NCI-H82 treated with DMSO at 0.1 percent for 48 hours (cell line): Measurements from ENCODE around the gene ITGAD.
"Not testable (repeated sequence)": the region's sequence is repeated elsewhere in the genome, so short reads cannot be mapped to it uniquely, and the experiment has no call there.

ENCODE experiments used
- DNase-seq: peaks from one replicate; lab custom pipeline; 2025; ENCODE audit not compliant: unreplicated experiment; lab: John Stamatoyannopoulos, UW

ITGAD gene

DNA sequence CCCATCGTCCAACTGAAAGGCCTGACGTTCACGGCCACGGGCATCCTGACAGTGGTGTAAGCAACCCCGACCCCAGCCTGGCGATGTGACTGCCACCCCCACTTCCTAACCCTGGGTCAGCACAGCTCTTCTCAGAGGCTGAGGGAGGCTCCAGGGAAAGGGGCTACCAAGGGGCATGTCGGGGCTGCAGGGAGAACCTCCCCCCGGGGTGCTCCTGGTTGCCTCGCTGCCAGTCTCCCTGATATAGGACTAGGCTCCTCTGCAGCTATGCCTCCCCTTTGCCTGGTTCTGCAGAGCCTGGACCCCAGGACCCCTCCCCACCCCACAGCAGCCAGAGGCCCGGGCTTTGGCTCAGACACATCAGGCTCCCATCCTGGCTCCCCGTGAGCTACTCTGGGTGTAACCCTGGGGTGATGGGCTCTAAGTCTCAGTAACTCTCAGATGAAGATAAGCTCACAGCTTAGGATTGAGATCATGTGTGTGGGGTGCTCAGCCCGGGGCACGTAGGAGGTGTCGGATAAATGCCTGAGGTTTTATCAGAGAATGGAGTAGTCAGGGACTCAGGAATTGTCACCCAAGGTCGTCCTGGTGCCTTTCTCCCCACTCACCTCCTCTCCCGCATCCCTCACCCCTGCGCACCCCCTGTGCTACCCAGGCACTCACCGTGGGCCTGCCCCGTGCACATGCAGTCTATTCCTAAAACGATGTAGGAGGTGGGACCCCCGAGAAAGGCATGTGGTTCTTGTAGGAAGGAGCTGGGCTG, 10.6 kb downstream of the ITGAD start:
- no peak for DNase-seq

DNA sequence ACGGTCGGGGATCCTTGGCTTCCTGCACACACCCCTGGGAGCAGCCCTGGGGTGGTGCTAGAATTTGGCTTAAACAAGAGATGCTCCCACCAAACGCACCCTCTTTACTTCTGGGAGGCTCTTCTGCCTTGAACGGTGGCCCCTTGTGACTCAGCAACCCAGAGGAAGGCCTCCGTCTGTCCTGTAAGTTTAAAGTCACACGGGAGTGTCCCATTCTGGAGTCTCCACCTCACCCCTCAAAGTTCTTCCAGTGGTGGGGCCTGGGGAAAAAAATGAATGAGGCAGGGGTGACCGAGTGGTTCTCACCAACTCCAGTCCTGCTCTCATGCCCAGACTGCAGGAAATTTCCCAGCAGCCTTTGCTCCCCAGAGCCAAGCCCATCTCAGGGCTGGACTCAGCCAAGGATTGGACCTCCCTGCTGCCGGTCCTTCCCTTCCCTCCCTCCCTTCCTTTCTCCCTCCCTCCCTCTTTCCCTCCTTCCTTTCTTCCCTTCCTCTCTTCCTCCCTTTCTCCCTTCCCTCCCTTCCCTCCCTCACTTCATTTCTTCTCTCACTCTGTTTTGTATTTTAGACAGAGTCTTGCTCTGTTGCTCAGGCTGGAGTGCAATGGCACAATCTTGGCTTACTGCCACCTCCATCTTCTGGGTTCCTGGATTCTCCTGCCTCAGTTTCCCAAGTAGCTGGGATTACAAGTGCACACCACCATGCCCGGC, 11.4 kb downstream of the ITGAD start:
- no peak for DNase-seq

- DNase-seq, result no peak
These were observed 14.3 kb downstream of the ITGAD start for GRCh38 chr16:31407406-31407805.

- DNase-seq, result no peak
These were observed 16.3 kb downstream of the ITGAD start for GRCh38 chr16:31409433-31409832.

- no peak for DNase-seq
These were observed 16.9 kb downstream of the ITGAD start for GRCh38 chr16:31410082-31410481.

DNA sequence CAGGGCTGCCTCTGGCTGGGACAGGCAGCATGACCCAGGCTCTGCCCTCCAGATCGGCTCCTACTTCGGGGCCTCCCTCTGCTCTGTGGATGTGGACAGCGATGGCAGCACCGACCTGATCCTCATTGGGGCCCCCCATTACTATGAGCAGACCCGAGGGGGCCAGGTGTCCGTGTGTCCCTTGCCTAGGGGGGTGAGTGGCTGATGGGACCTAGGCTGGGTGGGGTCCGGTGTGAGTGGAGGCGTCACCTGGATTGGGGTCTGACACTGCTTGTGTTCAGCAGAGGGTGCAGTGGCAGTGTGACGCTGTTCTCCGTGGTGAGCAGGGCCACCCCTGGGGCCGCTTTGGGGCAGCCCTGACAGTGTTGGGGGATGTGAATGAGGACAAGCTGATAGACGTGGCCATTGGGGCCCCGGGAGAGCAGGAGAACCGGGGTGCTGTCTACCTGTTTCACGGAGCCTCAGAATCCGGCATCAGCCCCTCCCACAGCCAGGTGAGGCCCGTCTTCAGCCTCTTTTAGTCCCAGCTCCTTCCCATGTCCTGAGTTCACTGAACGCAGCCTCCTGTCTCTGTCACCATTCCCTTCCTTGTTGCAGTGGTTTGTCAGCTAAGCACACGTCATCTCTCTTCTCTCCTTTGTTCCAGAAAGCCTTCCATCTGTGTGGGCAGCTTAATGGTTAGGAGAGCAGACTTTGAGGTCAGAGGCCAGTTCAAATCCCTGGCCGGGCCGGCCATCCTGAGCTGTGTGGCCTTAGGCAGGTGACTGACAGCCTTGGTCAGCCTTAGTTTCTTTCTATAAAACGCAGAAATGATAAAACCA, 18.1 kb downstream of the ITGAD start:
- DNase-seq, result no peak

GRCh38 chr16:31412750-31413149, 19.6 kb downstream of the ITGAD start:
- DNase-seq, result no peak

- DNase-seq, result no peak
These were observed 20.2 kb downstream of the ITGAD start for GRCh38 chr16:31413381-31413780.

DNA sequence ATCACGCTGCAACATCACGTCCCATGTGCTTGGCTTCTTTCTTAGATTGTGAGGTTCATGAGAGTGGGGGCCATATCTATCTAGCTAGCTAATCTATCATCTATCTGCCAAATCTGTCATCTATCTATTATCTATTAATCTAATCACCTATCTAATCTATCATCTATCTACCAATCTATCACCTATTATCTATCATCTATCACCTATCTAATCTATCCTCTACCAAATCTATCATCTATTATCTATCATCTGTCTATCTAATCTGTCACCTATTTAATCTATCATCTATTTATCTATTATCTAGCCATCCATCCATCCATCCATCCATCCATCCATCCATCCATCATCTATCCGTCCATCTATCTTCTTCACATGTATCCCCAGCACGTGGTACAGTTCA, 20.8 kb downstream of the ITGAD start:
- no peak for DNase-seq

DNA sequence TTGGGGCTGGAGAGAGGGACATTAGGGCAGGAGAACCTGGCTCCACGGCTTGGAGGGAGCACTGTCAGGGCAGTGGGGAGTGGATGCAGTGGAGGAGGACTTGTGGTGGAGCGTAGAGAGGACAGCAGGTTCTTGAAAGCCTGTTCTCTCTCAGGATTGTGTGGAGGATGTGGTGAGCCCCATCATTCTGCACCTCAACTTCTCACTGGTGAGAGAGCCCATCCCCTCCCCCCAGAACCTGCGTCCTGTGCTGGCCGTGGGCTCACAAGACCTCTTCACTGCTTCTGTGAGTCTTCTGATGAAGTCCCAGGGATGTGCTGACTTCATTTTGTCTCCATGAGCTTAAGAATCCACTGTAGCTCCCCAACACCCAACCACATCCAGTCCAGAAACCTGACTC, 21.6 kb downstream of the ITGAD start:
- DNase-seq, result no peak

- DNase-seq, result no peak
These were observed 23.2 kb downstream of the ITGAD start for GRCh38 chr16:31416371-31416770.

DNA sequence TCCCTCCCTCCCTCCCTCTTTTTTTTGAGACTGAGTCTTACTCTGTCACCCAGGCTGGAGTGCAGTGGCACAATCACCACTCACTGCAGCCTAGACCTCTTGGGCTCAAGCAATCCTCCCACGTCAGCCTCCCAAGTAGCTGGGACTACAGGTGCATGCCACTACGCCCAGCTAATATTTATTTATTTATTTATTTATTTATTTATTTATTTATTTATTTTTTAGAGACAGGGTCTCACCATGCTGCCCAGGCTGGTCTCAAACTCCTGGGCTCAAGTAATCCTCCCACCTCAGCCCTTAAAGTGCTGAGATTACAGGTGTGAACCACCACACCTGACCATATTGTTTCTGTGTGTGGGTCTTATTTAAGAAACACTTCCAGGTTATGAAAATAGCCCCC, 23.9 kb downstream of the ITGAD start:
- not testable (repeated sequence) for DNase-seq

GRCh38 chr16:31417916-31418315, 24.8 kb downstream of the ITGAD start:
- DNase-seq, result no peak

DNA sequence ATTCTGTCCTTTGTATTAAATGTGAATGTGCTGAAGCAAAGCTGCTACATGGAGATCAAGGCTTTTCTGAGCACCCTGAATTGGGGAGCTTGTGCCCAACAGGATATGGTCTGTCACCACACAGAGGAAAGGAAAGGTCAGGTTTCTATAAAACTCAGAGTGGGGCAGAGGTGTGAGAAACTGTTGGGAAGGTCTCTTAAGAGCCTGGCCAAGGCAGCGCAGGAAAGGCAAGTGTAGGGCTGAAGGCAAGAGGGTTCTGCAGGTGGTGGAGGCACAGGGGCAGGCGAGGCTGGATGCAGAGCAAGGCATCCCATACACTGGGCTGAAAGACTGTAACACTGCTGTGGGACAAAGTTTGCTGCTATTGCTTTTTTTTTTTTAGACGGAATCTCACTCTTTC, 26.9 kb downstream of the ITGAD start:
- no peak for DNase-seq

- DNase-seq, result no peak
These were observed 28.5 kb downstream of the ITGAD start for GRCh38 chr16:31421587-31421986.

DNA sequence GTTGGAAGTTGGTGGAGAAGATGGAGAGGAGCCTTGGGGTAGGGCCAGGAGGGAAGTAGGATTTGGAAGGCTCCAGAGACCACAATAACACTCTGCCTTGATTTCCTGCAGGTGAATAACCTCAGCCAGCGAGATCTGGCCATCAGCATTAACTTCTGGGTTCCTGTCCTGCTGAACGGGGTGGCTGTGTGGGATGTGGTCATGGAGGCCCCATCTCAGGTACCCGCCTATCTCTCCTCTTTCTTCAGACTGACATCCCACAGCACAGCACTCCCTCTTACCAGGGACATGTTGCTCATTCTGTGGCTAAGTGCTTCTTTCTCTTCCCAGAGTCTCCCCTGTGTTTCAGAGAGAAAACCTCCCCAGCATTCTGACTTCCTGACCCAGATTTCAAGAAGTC, 30.1 kb downstream of the ITGAD start:
- no peak for DNase-seq

GRCh38 chr16:31423801-31424200, 30.7 kb downstream of the ITGAD start:
- DNase-seq, result no peak

DNA sequence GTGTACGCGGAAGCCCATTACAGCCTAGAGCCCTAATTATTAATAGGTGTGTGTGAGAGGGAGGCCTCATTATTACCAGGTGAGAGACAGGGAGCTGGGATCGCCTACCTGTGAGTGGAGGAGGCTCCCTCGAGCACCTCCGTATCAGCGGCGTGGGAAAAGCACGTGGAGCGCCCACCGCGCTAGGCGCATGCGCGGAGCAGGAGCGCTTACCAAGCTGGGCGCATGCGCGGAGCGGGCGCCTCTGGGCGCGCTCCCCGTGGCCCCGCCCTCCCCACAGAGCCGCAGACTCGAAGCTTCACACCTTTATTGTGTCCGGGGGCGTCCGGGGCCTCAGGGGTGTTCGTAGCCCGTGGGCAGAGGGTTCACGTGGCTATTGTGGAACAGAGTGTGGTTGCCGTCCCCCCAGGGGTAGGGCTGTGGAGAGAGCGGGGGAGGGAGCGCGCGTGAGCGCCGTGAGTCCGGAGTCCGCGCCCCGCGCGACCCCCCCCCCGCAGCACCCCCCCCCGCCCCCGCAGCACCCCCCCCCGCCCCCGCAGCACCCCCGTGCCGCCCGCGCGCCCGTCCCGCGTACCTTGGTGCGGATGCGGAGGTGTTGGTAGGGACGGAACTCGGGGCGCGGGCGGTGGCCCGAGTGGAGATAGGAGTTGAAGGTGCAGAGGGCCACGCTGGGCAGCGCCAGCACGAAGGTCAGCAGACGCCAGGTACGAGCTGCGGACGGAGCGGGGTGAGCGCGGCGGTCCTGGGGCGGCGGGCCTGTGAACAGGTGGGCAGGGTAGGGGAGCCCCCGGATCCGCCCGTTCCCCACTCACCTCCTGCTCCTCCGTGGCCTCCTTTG, 34.5 kb downstream of the ITGAD start:
- DNase-seq, result no peak

- DNase-seq, result no peak
These were observed 35.1 kb downstream of the ITGAD start, which contains the start of gene COX6A2 for GRCh38 chr16:31428279-31428597. COX6A2 (minus strand) TSS chr16:31428360; CDS start chr16:31428325, 35 bp downstream.

- DNase-seq, result no peak
These were observed 35.6 kb downstream of the ITGAD start for GRCh38 chr16:31428638-31429247.

GRCh38 chr16:31429314-31429713, 36.2 kb downstream of the ITGAD start:
- DNase-seq, result no peak
